Breast epithelium (tissue), 3 donors: ENCODE measurements around the gene LGR4.

Experiments used
- CTCF ChIP-seq, 3 donors: fragments of 450-650 bp; IDR thresholded peaks; one replicate each; pipeline ENCODE4 v1.5.1; 2016 to 2017; ENCODE audit warnings: antibody characterized with exemption in 3 of 3, mild to moderate bottlenecking in 3 of 3, moderate library complexity in 3 of 3
- POLR2A ChIP-seq: fragments of 450-650 bp; IDR thresholded peaks from one replicate; pipeline ENCODE4 v1.6.1; 2016; ENCODE audit warnings: antibody characterized with exemption, mild to moderate bottlenecking, moderate library complexity
- POLR2AphosphoS5 ChIP-seq, 3 donors: sonication (generic); formaldehyde crosslinking; IDR thresholded peaks; one replicate each; pipeline ENCODE4 v1.6.1; 2017; ENCODE audit warnings: antibody characterized with exemption in 3 of 3

- TF ChIP-seq CTCF (IDR thresholded peaks at IDR 0.05) (no peak), POLR2A (no peak), POLR2AphosphoS5 (IDR thresholded peaks at IDR 0.05) (peak in 1 of 3 donors; percentile 13)
These were observed 144.0 kb downstream of the LGR4 start for GRCh38 chr11:27328614-27329013.
